ACHN (cell line): Measurements from ENCODE around the gene TGFBRAP1.

Experiments used
- DNase-seq: peaks from one replicate; pipeline ENCODE4 v3.0.0-alpha.2; 2015
- in situ Hi-C: cut with HindIII; loops from 2 replicates; pipeline ENCODE4 v1.10.0; 2017; ENCODE audit warnings: low sequenced_read_pairs, low pct_ligation_motif_present, low pct_unique_long_range_greater_than_20kb

Gene TGFBRAP1

GRCh38 chr2:105215586-105216192 is 113.8 kb downstream of the TGFBRAP1 start:
- no peak for DNase-seq
- in situ Hi-C loops: no loop called here
